Spleen (tissue), 11 donors: ENCODE results near the gene OR52K1. TPM values are rescaled to one million over a fixed set of nuclear protein-coding genes. Genes with fewer than 3 reads are reported as not detected.

Experiments
- DNase-seq: peaks from one replicate; pipeline ENCODE4 v3.0.0-alpha.2; 2020
- H3K27ac ChIP-seq, 8 donors: fragments of 200-600 bp; sonication (generic) in 7 of 8; 1 replicate in 4 of 8; 2 replicates in 4 of 8; pipeline versions ENCODE4 v1.5.0 to v1.8.0; 2016 to 2021; ENCODE audit warnings: inconsistent platforms in 4 of 8, mild to moderate bottlenecking in 4 of 8, moderate library complexity in 1 of 8
- H3K27me3 ChIP-seq, 7 donors: fragments of 200-600 bp; sonication (generic) in 6 of 7; replicated peaks in 1 of 7; 1 replicate in 4 of 7; 2 replicates in 3 of 7; pipeline versions ENCODE4 v1.5.0 to v1.8.0; 2016 to 2021; ENCODE audit warnings: inconsistent platforms in 3 of 7, mild to moderate bottlenecking in 1 of 7
- H3K36me3 ChIP-seq, 6 donors: fragments of 200-600 bp; sonication (generic) in 5 of 6; 1 replicate in 4 of 6; 2 replicates in 2 of 6; pipeline versions ENCODE4 v1.5.0 to v1.8.0; 2016 to 2021; ENCODE audit warnings: inconsistent platforms in 2 of 6
- H3K4me1 ChIP-seq, 6 donors: fragments of 200-600 bp; sonication (generic) in 5 of 6; 1 replicate in 3 of 6; 2 replicates in 3 of 6; pipeline versions ENCODE4 v1.5.0 to v1.8.0; 2016 to 2021; ENCODE audit warnings: inconsistent platforms in 3 of 6
- H3K4me3 ChIP-seq, 8 donors: fragments of 200-600 bp; sonication (generic) in 7 of 8; 1 replicate in 4 of 8; 2 replicates in 4 of 8; pipeline versions ENCODE4 v1.5.0 to v1.8.0; 2016 to 2021; ENCODE audit warnings: inconsistent platforms in 4 of 8, mild to moderate bottlenecking in 4 of 8, moderate library complexity in 2 of 8
- H3K9me3 ChIP-seq, 8 donors: fragments of 200-600 bp; sonication (generic) in 7 of 8; 1 replicate in 4 of 8; 2 replicates in 4 of 8; pipeline versions ENCODE4 v1.5.0 to v1.8.0; 2016 to 2021; ENCODE audit warnings: inconsistent platforms in 4 of 8
- CTCF ChIP-seq, 11 experiments: fragments of 200-600 bp in 7 of 11; fragments of 450-650 bp in 4 of 11; sonication (generic) in 4 of 11; IDR thresholded peaks in 8 of 11; conservative IDR thresholded peaks in 3 of 11; 1 replicate in 7 of 11; 2 replicates in 4 of 11; pipeline versions ENCODE4 v1.4.0 to v1.8.0; 2016 to 2021; ENCODE audit warnings: antibody characterized with exemption in 11 of 11, inconsistent platforms in 4 of 11, mild to moderate bottlenecking in 1 of 11
- POLR2A ChIP-seq, 3 donors: fragments of 450-650 bp; IDR thresholded peaks; one replicate each; pipeline ENCODE4 v1.5.1; 2017; ENCODE audit warnings: antibody characterized with exemption in 3 of 3, mild to moderate bottlenecking in 1 of 3
- POLR2AphosphoS5 ChIP-seq, 3 donors: sonication (generic); formaldehyde crosslinking; IDR thresholded peaks; one replicate each; pipeline ENCODE4 v1.5.1; 2017; ENCODE audit warnings: antibody characterized with exemption in 3 of 3
- WGBS, 5 donors: extraction: QIAGEN DNeasy Blood & Tissue Kit in 3 of 5; methylation state at CpG; one replicate each; pipeline versions ENCODE4 v1.1.5 to v1.1.7; 2013 to 2018; 5-methylcytosine and 5-hydroxymethylcytosine counted together
- intact Hi-C: fragments of 100-400 bp; cut with DNase I; formaldehyde crosslinking; loops from one replicate; pipeline ENCODE4 v1.15.0; 2023; ENCODE audit warnings: low total_unique reads
- polyA plus RNA-seq, 3 donors: library from polyadenylated mRNA; stranded (reverse); fragments of 200-250 nt; gene quantifications; one replicate each; pipeline ENCODE4 v1.2.1, GENCODE V29; 2013
- total RNA-seq, 7 donors: library from RNA; depleted of rRNA in 3 of 7; stranded (reverse); fragments of >200 nt in 3 of 7; fragmentation: NEBNext Ultra II Directional in 4 of 7; extraction: Animal tissue kit (Norgen Biotek cat#: 25700) in 4 of 7; gene quantifications; one replicate each; pipeline versions ENCODE4 v1.1.0 to v1.2.1, GENCODE V29; 2016 to 2021
- donor health status: healthy with polysubstance abuse.
- donor health status: DM: no; HTN: no; CAD: no; lungs with moderate emphysema.
- donor health status: DM: no; HTN: no; CAD: no.
- donor health status: Bipolar disorder and iron deficiency.
- donor health status: healthy.
- donor health status: DM: no; HTN: no; CAD: no.
- donor health status: DM: yes; HTN: yes; CAD: no.

Gene OR52K1
- total and polyA plus RNA-seq, 10 donors: 0.09 to 0.85 (median 0.30) TPM; not detected in 3

GRCh38 chr11:4467811-4468606, 14.4 kb upstream of the OR52K1 start:
- H3K4me1 ChIP-seq: peaks cover 0 to 15% (median 0%) of the 10 kb centered on the region in 6 donors
- intact Hi-C loops: no loop called here
- H3K4me3 ChIP-seq: no peak overlapping the region
- no peak for TF ChIP-seq POLR2A (IDR thresholded peaks at IDR 0.05)
- TF ChIP-seq POLR2AphosphoS5 (IDR thresholded peaks at IDR 0.05): no peak
- TF ChIP-seq CTCF (IDR thresholded peaks at IDR 0.05 in 8 of 11, conservative IDR thresholded peaks at IDR 0.05 in 3 of 11): no peak
- peaks cover 0 to 2% (median 0%) of the 10 kb centered on the region in 7 donors for H3K27me3 ChIP-seq
- peaks cover 0 to 24% (median 12%) of the 10 kb centered on the region in 8 donors for H3K9me3 ChIP-seq
- DNase-seq: no peak
- 51 to 65% (median 56%) methylated on average over 3 of the region's 3 CpGs for WGBS, 5 donors
- H3K36me3 ChIP-seq: no peaks in the 10 kb centered on the region
- peak overlapping the region in 5 of 8 donors; percentile 29 to 72 (median 46) for H3K27ac ChIP-seq

GRCh38 chr11:4479644-4480043, 2.8 kb upstream of the OR52K1 start:
- Histone ChIP-seq H3K9me3 (no peaks in the 10 kb centered on the region), H3K27ac (no peak overlapping the region), H3K27me3 (no peaks in the 10 kb centered on the region), H3K36me3 (peaks cover 0 to 8% (median 0%) of the 10 kb centered on the region in 6 donors), H3K4me3 (no peak overlapping the region), H3K4me1 (peaks cover 0 to 9% (median 0%) of the 10 kb centered on the region in 6 donors)
- 72 to 90% (median 78%) methylated on average over 1 of the region's 1 CpG for WGBS, 5 donors
- no peak for TF ChIP-seq POLR2AphosphoS5 (IDR thresholded peaks at IDR 0.05)
- no peak for TF ChIP-seq CTCF (IDR thresholded peaks at IDR 0.05 in 8 of 11, conservative IDR thresholded peaks at IDR 0.05 in 3 of 11)
- no peak for TF ChIP-seq POLR2A (IDR thresholded peaks at IDR 0.05)
- DNase-seq: no peak
- intact Hi-C loops: no loop called here

- H3K27ac ChIP-seq: no peak overlapping the region
- WGBS, 5 donors: 60 to 86% (median 73%) methylated on average over 4 of the region's 4 CpGs
- TF ChIP-seq CTCF (IDR thresholded peaks at IDR 0.05 in 8 of 11, conservative IDR thresholded peaks at IDR 0.05 in 3 of 11) (no peak), POLR2AphosphoS5 (IDR thresholded peaks at IDR 0.05) (no peak), POLR2A (IDR thresholded peaks at IDR 0.05) (no peak)
- intact Hi-C loops: no loop called here
- no peak for DNase-seq
- no peaks in the 10 kb centered on the region for H3K27me3 ChIP-seq
- no peaks in the 10 kb centered on the region for H3K9me3 ChIP-seq
- peaks cover 0 to 9% (median 0%) of the 10 kb centered on the region in 6 donors for H3K4me1 ChIP-seq
- no peaks in the 10 kb centered on the region for H3K36me3 ChIP-seq
- H3K4me3 ChIP-seq: no peak overlapping the region
Measured at GRCh38 chr11:4480577-4481239, 1.7 kb upstream of the OR52K1 start.

GRCh38 chr11:4481240-4481582, 1.2 kb upstream of the OR52K1 start:
- no peaks in the 10 kb centered on the region for H3K9me3 ChIP-seq
- H3K27ac ChIP-seq: no peak overlapping the region
- intact Hi-C loops: no loop called here
- no peak overlapping the region for H3K4me3 ChIP-seq
- H3K36me3 ChIP-seq: no peaks in the 10 kb centered on the region
- H3K27me3 ChIP-seq: no peaks in the 10 kb centered on the region
- DNase-seq: no peak
- H3K4me1 ChIP-seq: peaks cover 0 to 9% (median 0%) of the 10 kb centered on the region in 6 donors
- no peak for TF ChIP-seq POLR2AphosphoS5 (IDR thresholded peaks at IDR 0.05)
- TF ChIP-seq POLR2A (IDR thresholded peaks at IDR 0.05): no peak
- no peak for TF ChIP-seq CTCF (IDR thresholded peaks at IDR 0.05 in 8 of 11, conservative IDR thresholded peaks at IDR 0.05 in 3 of 11)
